Fibroblast of the aortic adventitia (primary cell): ENCODE measurements around the gene ZNF816. TPM values are rescaled to one million over a fixed set of nuclear protein-coding genes. Genes with fewer than 3 reads are reported as not detected.

Source experiments
- DNase-seq: peaks from one replicate; pipeline ENCODE4 v3.0.0-alpha.2; 2010; ENCODE audit warnings: low read depth
- H3K4me3 ChIP-seq: 2 replicates; pipeline ENCODE4 v1.5.1; 2011; ENCODE audit warnings: low read depth, mild to moderate bottlenecking, control low read depth, low read length, moderate library complexity
- CTCF ChIP-seq: IDR thresholded peaks from 2 replicates; pipeline ENCODE4 v1.5.1; 2011; ENCODE audit warnings: mild to moderate bottlenecking, low read length, control low read depth, inconsistent platforms; ENCODE audit not compliant: insufficient read depth
- total RNA-seq: library from RNA; depleted of rRNA; stranded (reverse); fragments of >200 nt; gene quantifications from 2 replicates; pipeline ENCODE4 v1.2.3, GENCODE V29; 2012; ENCODE audit warnings: low replicate concordance

ZNF816 gene
- total RNA-seq, 1 donor, result 7.4 TPM

GRCh38 chr19:52901842-52902241, 60.8 kb downstream of the ZNF816 start:
- H3K4me3 ChIP-seq, result no peak overlapping the region
- TF ChIP-seq CTCF, result no peak
- no peak for DNase-seq

Other genes with a start within 250 kb of the ZNF816 start
- gene ZNF611, start 227.8 kb downstream of the ZNF816 start, total RNA-seq, result 10.9 and 12.8 TPM in 2 replicates
- 3.8 and 5.7 TPM in 2 replicates for gene ZNF600, start 176.1 kb downstream of the ZNF816 start, total RNA-seq
- gene ZNF28, start 141.2 kb downstream of the ZNF816 start, total RNA-seq, result 3.1 and 15.0 TPM in 2 replicates
- 8.5 and 15.9 TPM in 2 replicates for gene ZNF468, start 105.3 kb downstream of the ZNF816 start, total RNA-seq
- gene ZNF320, start 65.2 kb downstream of the ZNF816 start, total RNA-seq, result 7.3 and 12.0 TPM in 2 replicates
- gene ZNF888, start 39.5 kb downstream of the ZNF816 start, total RNA-seq, result 0.82 and 4.7 TPM in 2 replicates
- gene ERVV-1, start 51.0 kb upstream of the ZNF816 start, total RNA-seq, result not detected in 2 replicates
- not detected in 2 replicates for gene ERVV-2, start 81.9 kb upstream of the ZNF816 start, total RNA-seq
- gene ZNF160, start 140.5 kb upstream of the ZNF816 start, total RNA-seq, result 32.4 and 46.3 TPM in 2 replicates
- 2.3 and 4.1 TPM in 2 replicates for gene ZNF415, start 170.0 kb upstream of the ZNF816 start, total RNA-seq
- gene ZNF347, start 196.2 kb upstream of the ZNF816 start, total RNA-seq, result 7.9 and 8.1 TPM in 2 replicates
- 2.4 and 2.9 TPM in 2 replicates for gene ZNF665, start 230.5 kb upstream of the ZNF816 start, total RNA-seq